HG03565 (cell line): ENCODE results near the gene INPP4A.

ENCODE experiments used
- ATAC-seq: cut with Tn5 transposase; IDR thresholded peaks from one replicate; pipeline ENCODE4 v1.9.1; 2021; ENCODE audit warnings: mild to moderate bottlenecking, moderate library complexity; ENCODE audit not compliant: unreplicated experiment

The INPP4A gene

GRCh38 chr2:98489486-98489885 lies 44.8 kb downstream of the INPP4A start:
- ATAC-seq: no peak

- no peak for ATAC-seq
Observed at GRCh38 chr2:98489971-98490962, 45.6 kb downstream of the INPP4A start.

- no peak for ATAC-seq
Observed at GRCh38 chr2:98492441-98492840, 47.8 kb downstream of the INPP4A start.

- no peak for ATAC-seq
Observed at GRCh38 chr2:98494699-98495098, 50.0 kb downstream of the INPP4A start.

GRCh38 chr2:98496750-98497493 lies 52.3 kb downstream of the INPP4A start:
- no peak for ATAC-seq

- no peak for ATAC-seq
Observed at GRCh38 chr2:98498703-98499440, 54.2 kb downstream of the INPP4A start.

- no peak for ATAC-seq
Observed at GRCh38 chr2:98500561-98500960, 55.9 kb downstream of the INPP4A start.

- ATAC-seq: no peak
Observed at GRCh38 chr2:98501223-98501622, 56.6 kb downstream of the INPP4A start.

GRCh38 chr2:98501876-98502275 lies 57.2 kb downstream of the INPP4A start:
- ATAC-seq: no peak

GRCh38 chr2:98502556-98503335 lies 58.1 kb downstream of the INPP4A start:
- ATAC-seq: no peak

GRCh38 chr2:98503481-98504105 lies 58.9 kb downstream of the INPP4A start:
- ATAC-seq: no peak

- no peak for ATAC-seq
Observed at GRCh38 chr2:98504381-98505109, 59.9 kb downstream of the INPP4A start.

- ATAC-seq: no peak
Observed at GRCh38 chr2:98505311-98505808, 60.7 kb downstream of the INPP4A start.

GRCh38 chr2:98505971-98506664 lies 61.5 kb downstream of the INPP4A start:
- ATAC-seq: no peak

- ATAC-seq: no peak
Observed at GRCh38 chr2:98506881-98507280, 62.2 kb downstream of the INPP4A start.

GRCh38 chr2:98507461-98507860 lies 62.8 kb downstream of the INPP4A start:
- no peak for ATAC-seq

GRCh38 chr2:98507891-98508708 lies 63.4 kb downstream of the INPP4A start:
- ATAC-seq: no peak

GRCh38 chr2:98508709-98509066 lies 64.0 kb downstream of the INPP4A start:
- ATAC-seq: no peak
